ENCODE results near the gene SPSB1.
"Not testable (repeated sequence)": the region's sequence is repeated elsewhere in the genome, so short reads cannot be mapped to it uniquely, and the experiment has no call there.

Gene SPSB1

GRCh38 chr1:9367806-9368205 lies 75.1 kb downstream of the SPSB1 start:
- DNase-seq (ENCODE audit: low read depth): no peak

DNA sequence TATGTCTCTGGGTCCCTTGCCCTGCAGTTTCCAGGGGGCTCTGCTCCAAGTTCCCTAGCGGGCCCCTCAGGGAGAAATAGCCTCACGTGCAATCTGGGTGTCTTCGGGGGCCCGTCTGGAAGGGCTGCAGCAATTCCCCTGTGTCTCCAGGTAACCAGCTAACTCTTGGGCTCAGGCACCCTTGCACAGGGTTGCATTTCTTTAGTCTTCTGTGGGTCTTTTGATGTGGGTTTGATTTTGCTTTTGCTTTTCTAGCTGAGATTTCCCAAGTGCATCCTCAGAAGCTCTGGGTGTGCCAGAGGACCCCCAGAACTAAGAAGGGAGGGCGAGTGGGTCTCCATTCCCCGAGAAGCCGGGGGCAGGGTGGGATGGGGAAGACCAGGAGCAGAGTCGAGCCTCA lies 75.7 kb downstream of the SPSB1 start:
- DNase-seq (ENCODE audit: low read depth): no peak

DNA sequence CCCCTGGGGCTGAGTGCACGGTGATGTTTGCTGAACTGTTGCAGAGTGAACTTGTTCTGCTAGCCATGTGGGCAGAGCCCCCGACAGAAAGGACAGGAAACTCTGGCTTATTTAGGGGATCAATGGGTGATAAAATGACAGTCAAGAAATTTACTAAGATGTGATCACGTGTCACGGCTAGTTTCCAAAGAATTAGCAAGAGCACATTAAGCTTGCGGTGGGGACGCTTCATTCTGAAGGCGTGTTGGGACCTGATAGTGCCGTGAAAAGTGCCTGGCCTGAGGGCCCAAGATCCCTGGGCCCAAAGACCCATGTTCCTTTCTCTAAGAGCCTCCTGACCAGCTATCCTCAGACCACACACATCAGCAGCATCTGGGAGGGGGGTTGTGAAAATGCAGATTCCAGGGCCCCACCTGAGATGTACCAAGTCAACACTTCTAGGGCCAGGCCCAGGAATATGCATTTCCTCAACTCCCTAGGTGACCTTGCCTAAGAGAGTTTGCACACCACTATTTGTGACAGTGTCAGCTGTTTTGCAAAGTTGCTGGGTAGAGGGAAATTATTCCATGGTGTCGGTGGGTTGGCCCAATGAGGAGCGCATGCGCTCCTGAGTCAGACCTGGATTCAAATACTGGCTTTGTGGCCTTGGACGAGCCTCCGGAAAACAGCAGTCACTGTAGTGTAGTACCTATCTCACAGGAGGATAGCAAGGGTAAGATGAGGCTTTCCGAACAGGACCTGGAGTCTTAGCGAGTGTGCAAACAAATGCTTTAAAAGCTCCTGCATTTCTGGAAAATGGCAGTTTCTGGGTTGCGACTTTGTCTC lies 77.5 kb downstream of the SPSB1 start:
- no peak for DNase-seq (ENCODE audit: low read depth)

- no peak for DNase-seq (ENCODE audit: low read depth)
These were observed 78.8 kb downstream of the SPSB1 start for GRCh38 chr1:9371391-9371935.

DNA sequence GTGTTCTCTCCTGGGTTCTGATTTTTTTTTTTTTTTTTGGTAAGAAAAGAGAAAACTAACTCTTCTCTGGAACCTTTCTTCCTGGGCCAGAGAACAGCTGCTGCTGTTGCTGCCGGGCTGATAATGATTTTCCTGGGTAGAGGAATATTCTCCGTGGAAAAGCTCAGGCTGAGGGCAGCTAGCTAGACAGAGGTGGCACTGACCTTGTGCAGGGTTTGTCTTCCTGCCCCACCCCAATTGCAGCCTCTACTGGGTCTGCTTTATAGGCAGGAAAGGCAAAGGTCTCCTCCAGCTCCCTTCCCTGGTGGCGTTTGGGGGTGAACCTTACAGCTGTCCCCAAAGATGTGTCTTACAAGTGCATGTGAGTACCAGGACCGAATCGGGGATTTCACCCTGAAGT lies 79.3 kb downstream of the SPSB1 start:
- DNase-seq (ENCODE audit: low read depth): no peak

GRCh38 chr1:9373619-9374018 lies 80.9 kb downstream of the SPSB1 start:
- no peak for DNase-seq (ENCODE audit: low read depth)

DNA sequence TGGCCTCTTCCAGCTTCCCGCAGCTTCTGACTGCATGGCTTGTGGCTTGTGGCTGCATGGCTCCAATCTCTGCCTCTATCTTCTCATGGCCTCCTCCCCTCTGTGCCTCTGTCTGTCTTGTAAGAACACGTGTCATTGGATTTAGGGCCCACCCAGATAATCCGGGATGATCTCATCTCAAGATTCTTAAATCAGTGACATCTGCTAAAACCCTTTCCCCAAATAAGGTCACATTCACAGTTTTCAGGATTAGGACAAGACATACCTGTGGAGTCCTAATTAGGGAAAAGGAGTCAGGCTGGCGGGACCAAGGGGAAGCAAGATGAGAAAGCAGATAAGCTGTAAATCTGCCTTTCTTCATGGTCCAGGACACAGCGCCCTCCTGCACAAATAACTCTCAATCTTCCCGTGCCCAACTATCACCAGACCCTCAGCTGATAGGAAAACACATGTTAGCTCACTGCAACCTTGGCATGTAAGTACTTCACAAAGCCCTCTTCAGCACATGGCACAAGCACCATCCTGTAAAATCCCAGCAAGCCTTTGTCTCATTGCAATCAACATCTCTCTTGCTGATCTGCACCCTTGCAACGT lies 82.2 kb downstream of the SPSB1 start:
- DNase-seq (ENCODE audit: low read depth): no peak

GRCh38 chr1:9375912-9376311 lies 83.2 kb downstream of the SPSB1 start:
- DNase-seq (ENCODE audit: low read depth): no peak

DNA sequence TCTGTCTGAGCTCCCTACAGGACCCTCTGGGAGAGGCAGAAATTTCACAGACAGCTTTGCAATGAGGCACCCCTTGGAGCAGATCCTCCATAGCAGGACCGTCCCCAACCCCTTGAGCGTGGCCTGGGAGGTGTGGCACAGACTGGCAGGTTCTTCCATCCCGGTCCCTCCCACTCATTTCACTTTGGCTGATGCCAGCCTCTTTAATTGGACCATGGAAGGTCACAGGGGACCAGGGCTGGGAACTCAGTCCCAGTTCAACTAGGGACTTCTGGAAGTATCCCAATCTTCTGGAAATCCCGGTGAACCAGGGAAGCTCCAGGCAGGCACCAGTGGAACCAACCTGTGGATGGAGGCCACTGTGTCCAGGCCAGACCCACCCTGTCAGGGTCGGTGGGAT lies 83.7 kb downstream of the SPSB1 start:
- no peak for DNase-seq (ENCODE audit: low read depth)

DNA sequence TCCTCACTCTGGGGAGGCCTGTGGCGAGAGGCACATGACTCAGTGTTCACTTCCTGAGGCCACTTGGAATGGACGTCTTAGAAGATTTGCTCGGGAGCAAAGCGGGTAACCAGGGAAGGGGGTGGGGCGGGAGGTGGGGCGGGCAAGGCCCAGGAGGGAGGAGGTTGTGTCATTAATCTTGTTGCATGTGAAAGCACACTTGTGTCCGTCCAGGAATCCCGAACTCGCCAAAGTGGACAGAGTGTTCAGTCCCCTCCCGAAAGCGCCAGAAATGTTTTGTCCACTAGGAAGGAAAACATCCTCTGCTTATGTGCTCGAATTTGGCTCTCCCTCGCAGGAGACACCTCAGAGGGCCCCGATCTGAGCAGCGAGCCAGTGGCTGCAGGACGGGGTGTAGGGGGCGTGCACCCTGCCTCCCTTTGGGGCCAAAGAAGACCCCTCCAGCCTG lies 84.2 kb downstream of the SPSB1 start:
- no peak for DNase-seq (ENCODE audit: low read depth)

- no peak for DNase-seq (ENCODE audit: low read depth)
These were observed 86.1 kb downstream of the SPSB1 start for GRCh38 chr1:9378801-9379200.

DNA sequence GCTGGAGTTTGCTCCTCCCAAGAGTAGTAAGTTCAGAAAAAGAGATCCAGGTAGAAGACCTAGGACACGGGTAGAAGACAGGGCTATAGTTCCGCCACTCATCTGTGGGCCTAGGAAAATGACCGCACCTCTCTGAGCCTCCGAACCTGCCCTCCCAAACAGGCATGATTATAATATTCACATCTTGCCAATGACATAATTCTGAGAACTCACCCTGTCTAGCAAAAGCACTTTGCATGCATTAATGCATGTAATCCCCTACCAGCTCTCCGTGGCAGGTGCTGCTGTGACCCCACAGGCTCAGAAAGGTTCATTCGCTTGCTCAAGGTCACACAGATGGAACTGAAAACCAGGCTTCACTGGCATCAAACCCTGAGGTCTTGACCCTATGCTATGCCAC lies 88.0 kb downstream of the SPSB1 start:
- DNase-seq (ENCODE audit: low read depth): no peak

DNA sequence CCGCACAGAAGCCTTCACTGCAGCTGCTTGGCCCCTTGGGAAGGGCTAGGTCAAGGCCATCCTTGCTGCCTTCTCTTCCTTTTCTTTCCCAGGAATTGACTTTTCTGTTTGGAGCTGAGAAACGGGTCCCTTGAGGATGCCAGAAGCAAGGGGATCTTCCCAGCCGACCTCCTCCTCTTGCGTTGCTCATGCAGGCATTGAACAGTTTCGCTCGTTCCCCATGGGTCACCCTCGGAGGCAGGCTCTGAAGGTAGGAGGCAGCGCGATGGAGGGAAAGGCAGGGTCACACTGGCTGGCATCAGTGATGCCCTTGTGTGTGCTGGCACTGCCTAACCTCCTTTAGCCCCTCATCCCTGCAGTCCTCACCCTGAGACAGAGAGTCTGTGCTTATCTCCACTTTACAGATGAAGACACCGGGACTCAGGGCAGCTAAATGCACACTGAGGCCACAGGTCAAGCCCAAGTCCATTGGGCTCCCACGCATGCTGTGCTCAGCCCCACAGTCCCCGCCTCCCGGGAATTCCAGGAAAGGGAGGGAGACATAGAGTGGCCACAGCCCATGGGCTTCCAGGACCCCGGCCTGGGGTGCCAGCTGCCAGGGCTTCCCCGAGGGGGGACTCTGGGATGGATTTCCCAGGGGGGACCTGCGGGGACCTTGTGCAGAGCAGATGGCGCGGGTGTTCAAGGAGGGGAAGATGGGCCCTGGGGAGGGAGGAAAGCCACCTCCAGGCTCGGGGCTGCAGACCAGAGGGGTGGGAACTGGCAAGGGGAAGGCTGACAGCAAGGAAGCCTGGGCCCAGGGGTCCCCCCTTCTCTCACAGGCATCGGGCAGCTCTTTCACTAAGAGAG lies 90.2 kb downstream of the SPSB1 start:
- no peak for DNase-seq (ENCODE audit: low read depth)

DNA sequence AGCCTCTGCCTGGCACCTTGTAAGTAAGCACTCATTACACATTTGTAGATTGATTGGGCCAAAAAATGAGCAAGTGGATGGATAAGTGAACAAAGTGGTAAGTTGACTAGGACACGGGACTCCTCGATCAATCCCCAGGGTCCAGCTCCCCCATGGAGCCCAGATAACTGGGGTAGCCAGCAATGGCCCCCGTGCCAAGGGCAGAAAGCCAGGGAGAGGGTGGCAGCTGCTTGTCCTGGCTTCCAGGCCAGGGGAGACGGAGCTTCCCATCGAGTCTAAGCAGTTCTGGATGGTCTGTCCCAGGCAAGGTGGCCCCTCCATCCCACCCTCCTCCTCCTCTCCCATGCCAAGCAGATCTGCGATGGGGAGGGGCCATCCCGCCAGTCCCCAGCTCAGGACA lies 91.4 kb downstream of the SPSB1 start:
- no peak for DNase-seq (ENCODE audit: low read depth)

DNA sequence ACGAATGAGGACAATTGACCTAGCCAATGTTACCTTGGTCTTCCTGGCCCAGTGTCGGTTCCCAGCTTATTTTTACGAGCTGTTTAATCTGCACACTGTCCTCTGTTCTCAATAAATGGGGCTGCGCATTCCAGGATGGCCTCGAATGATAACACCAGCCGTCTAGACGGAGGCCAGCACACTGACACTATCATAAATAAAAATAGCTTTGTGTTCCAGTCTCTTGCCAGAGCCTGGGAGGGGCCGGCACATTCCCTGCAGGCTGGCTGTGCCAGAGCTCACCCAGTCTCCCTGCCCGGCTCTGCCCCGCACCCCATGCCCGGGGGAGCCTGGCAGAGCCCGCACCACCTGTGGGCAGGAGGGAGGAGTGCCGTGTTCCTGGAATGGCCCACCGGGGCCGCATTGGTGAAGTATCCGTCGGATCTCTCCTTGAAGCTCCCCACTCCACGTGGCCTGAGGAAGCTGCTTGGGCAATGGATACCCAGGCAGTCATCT lies 92.1 kb downstream of the SPSB1 start:
- no peak for DNase-seq (ENCODE audit: low read depth)

DNA sequence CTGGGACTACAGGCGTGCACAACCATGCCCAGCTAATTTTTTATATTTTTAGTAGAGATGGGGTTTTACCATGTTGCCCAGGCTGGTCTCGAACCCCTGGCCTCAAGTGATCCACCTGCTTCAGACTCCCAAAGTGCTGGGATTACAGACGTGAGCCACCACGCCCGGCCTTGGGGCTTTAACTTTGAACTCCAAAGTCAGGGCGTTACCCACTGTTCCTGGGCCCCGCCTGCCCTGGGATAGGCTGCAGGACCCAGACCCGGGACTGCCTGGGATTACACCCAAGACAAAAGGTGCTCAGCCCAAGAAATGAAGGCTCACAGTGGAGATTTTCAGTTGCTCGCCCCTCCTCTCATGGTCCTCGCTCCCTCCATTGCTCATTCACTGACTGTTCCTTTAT lies 92.7 kb downstream of the SPSB1 start:
- DNase-seq (ENCODE audit: low read depth): not testable (repeated sequence)

GRCh38 chr1:9385801-9386573 lies 93.3 kb downstream of the SPSB1 start:
- no peak for DNase-seq (ENCODE audit: low read depth)

GRCh38 chr1:9388335-9389180 lies 95.9 kb downstream of the SPSB1 start:
- DNase-seq (ENCODE audit: low read depth): no peak

- DNase-seq (ENCODE audit: low read depth): no peak
These were observed 97.3 kb downstream of the SPSB1 start for GRCh38 chr1:9389968-9390367.

GRCh38 chr1:9391620-9392019 lies 98.9 kb downstream of the SPSB1 start:
- no peak for DNase-seq (ENCODE audit: low read depth)

GRCh38 chr1:9394010-9394409 lies 101.3 kb downstream of the SPSB1 start:
- no peak for DNase-seq (ENCODE audit: low read depth)

Measured in stimulated activated CD4-positive, alpha-beta T cell treated with anti-CD3 and anti-CD28 coated beads, Interleukin-2, amount 100 ng/mL, for 4 hours (primary cell).